Trophoblast cell (in vitro differentiated cells and primary cell): Measurements from ENCODE around the gene ACKR1.

Experiments
- DNase-seq, 2 donors: peaks; one replicate each; pipeline ENCODE4 v3.0.0-alpha.2; 2016
- H2AFZ ChIP-seq: 2 replicates; pipeline ENCODE4 v1.6.1; 2013; ENCODE audit warnings: low read length, moderate library complexity, mild to moderate bottlenecking; ENCODE audit not compliant: insufficient read depth, poor library complexity
- H2AK5ac ChIP-seq: 2 replicates; pipeline ENCODE4 v1.6.1; 2013; ENCODE audit warnings: mild to moderate bottlenecking, low read length
- H2BK120ac ChIP-seq: 2 replicates; pipeline ENCODE4 v1.6.1; 2013; ENCODE audit warnings: low read length, mild to moderate bottlenecking, moderate library complexity; ENCODE audit not compliant: insufficient read depth, poor library complexity
- H2BK12ac ChIP-seq: 2 replicates; pipeline ENCODE4 v1.6.1; 2013; ENCODE audit warnings: mild to moderate bottlenecking, low read length, moderate library complexity
- H2BK5ac ChIP-seq: 2 replicates; pipeline ENCODE4 v1.6.1; 2013; ENCODE audit warnings: low read length, low read depth, moderate library complexity, mild to moderate bottlenecking; ENCODE audit not compliant: poor library complexity
- H3K14ac ChIP-seq: 2 replicates; pipeline ENCODE4 v1.6.1; 2013; ENCODE audit warnings: mild to moderate bottlenecking, low read length
- H3K18ac ChIP-seq: 2 replicates; pipeline ENCODE4 v1.6.1; 2013; ENCODE audit warnings: mild to moderate bottlenecking, low read length
- H3K23ac ChIP-seq: 2 replicates; pipeline ENCODE4 v1.6.1; 2013; ENCODE audit warnings: low read length
- H3K27ac ChIP-seq: 2 replicates; pipeline ENCODE4 v1.5.1; 2013; ENCODE audit warnings: low read depth, mild to moderate bottlenecking, inconsistent platforms, low read length, moderate library complexity
- H3K27me3 ChIP-seq: 2 replicates; pipeline ENCODE4 v1.6.1; 2013; ENCODE audit warnings: inconsistent platforms, mild to moderate bottlenecking, low read length, moderate library complexity; ENCODE audit not compliant: insufficient read depth
- H3K36me3 ChIP-seq, 2 experiments: 1 replicate in 1 of 2; 2 replicates in 1 of 2; pipeline ENCODE4 v1.6.1; 2013; ENCODE audit warnings: low read length in 2 of 2, mild to moderate bottlenecking in 2 of 2, moderate library complexity in 1 of 2; ENCODE audit not compliant: insufficient read depth in 2 of 2, control insufficient read depth in 1 of 2
- H3K4ac ChIP-seq: 2 replicates; pipeline ENCODE4 v1.6.1; 2013; ENCODE audit warnings: low read depth, mild to moderate bottlenecking, low read length, moderate library complexity
- H3K4me1 ChIP-seq, 2 experiments: 1 replicate in 1 of 2; 2 replicates in 1 of 2; pipeline ENCODE4 v1.6.1; 2013; ENCODE audit warnings: low read length in 2 of 2, mild to moderate bottlenecking in 2 of 2, moderate library complexity in 1 of 2; ENCODE audit not compliant: insufficient read depth in 2 of 2, control insufficient read depth in 1 of 2
- H3K4me2 ChIP-seq: 2 replicates; pipeline ENCODE4 v1.6.1; 2013; ENCODE audit warnings: inconsistent platforms, mild to moderate bottlenecking, low read length, moderate library complexity
- H3K4me3 ChIP-seq: 2 replicates; pipeline ENCODE4 v1.5.1; 2013; ENCODE audit warnings: mild to moderate bottlenecking, low read depth, low read length, inconsistent platforms
- H3K79me1 ChIP-seq: one replicate; pipeline ENCODE4 v1.6.1; 2013; ENCODE audit warnings: low read length
- H3K79me2 ChIP-seq: 2 replicates; pipeline ENCODE4 v1.6.1; 2013; ENCODE audit warnings: low read length, mild to moderate bottlenecking; ENCODE audit not compliant: control insufficient read depth, insufficient read depth, poor library complexity
- H3K9ac ChIP-seq: 2 replicates; pipeline ENCODE4 v1.6.1; 2013; ENCODE audit warnings: mild to moderate bottlenecking, low read length
- H3K9me3 ChIP-seq: 2 replicates; pipeline ENCODE4 v1.6.1; 2013; ENCODE audit warnings: low read depth, mild to moderate bottlenecking, control low read depth, inconsistent platforms, low read length; ENCODE audit not compliant: insufficient read depth
- H4K12ac ChIP-seq: 2 replicates; pipeline ENCODE4 v1.6.1; 2013; ENCODE audit warnings: low read depth, mild to moderate bottlenecking, low read length, moderate library complexity
- H4K8ac ChIP-seq: 2 replicates; pipeline ENCODE4 v1.6.1; 2013; ENCODE audit warnings: low read depth, mild to moderate bottlenecking, low read length, moderate library complexity
- H4K91ac ChIP-seq: one replicate; pipeline ENCODE4 v1.6.1; 2013; ENCODE audit warnings: low read depth, mild to moderate bottlenecking, low read length, moderate library complexity
- WGBS: extraction: QIAGEN DNeasy Blood & Tissue Kit; methylation state at CpG from one replicate; pipeline ENCODE4 v1.1.7; 2013; ENCODE audit warnings: missing lambda C conversion rate; ENCODE audit not compliant: insufficient read length, insufficient coverage; ENCODE audit errors: extremely low coverage; 5-methylcytosine and 5-hydroxymethylcytosine counted together

Gene ACKR1

DNA sequence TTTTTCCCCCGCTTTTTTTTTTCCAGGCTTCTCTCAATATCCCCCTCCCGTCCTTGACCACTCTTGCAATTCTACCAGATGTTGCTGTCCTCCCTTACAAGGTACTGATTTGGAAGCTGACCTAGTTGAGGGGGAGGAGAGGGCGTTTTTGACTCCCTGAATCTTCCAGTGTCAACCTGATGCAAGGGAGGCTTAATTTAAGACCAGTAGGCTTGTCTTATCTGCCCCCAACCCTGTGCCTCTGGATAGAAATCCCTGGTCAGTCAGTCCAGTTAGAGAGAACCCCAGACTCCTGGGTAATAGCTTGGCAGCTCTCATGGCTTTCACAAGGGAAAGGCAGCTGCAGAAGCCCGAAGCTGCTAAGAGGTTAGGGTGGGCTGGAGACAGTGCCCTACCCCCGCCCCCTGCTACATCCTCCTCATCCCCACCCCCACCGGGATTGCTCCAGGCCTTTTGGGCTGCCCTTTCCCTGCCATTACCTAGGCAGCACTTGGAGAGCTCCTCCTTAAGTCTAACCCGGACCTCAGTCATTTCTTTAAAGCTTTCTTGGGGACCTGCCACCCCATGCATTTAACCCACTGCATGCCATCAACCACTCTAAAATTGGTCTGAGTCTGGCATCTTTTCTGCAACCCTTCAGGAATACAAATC is 3.6 kb downstream of the ACKR1 start:
- WGBS: no CpG with 5 or more reads among the region's 7 CpGs
- no peak overlapping the region for H3K9ac ChIP-seq
- no peaks in the 10 kb centered on the region for H3K4me1 ChIP-seq
- DNase-seq: no peak
- no peak overlapping the region for H3K4me3 ChIP-seq
- H2BK12ac ChIP-seq: no peak overlapping the region
- no peaks in the 10 kb centered on the region for H3K79me1 ChIP-seq
- H3K36me3 ChIP-seq: no peaks in the 10 kb centered on the region
- no peak overlapping the region for H3K27ac ChIP-seq
- H3K4me2 ChIP-seq: no peak overlapping the region
- H3K9me3 ChIP-seq: peaks cover 1% of the 10 kb centered on the region
- H3K23ac ChIP-seq: no peak overlapping the region
- H3K4ac ChIP-seq: no peak overlapping the region
- no peaks in the 10 kb centered on the region for H3K79me2 ChIP-seq
- H2BK5ac ChIP-seq: no peak overlapping the region
- H3K27me3 ChIP-seq: no peaks in the 10 kb centered on the region
- H4K8ac ChIP-seq: no peak overlapping the region
- no peak overlapping the region for H2BK120ac ChIP-seq
- H2AFZ ChIP-seq: no peak overlapping the region
- H3K14ac ChIP-seq: no peak overlapping the region
- no peak overlapping the region for H4K12ac ChIP-seq
- H2AK5ac ChIP-seq: no peak overlapping the region
- no peak overlapping the region for H4K91ac ChIP-seq
- no peak overlapping the region for H3K18ac ChIP-seq

DNA sequence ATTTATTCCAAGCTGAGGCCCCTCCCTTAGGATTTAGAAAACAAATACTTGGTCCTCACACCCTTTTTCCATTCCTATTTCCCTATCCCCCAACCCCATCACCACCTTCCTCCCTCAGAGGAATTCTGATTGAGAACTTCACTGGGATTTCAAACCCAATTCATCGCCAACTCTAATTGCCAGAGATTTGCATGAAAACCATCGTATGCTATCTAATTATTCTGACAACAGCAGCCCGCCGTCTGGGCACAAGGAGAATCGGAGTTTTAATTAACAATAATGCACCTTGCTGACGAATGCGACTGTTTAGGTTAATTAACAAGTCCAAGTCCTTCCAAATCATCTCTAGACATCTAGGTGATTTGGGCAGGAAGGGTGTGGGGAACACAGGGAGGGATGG is 4.4 kb downstream of the ACKR1 start:
- Histone ChIP-seq H3K4ac (no peak overlapping the region), H2AFZ (no peak overlapping the region), H2BK12ac (no peak overlapping the region), H2AK5ac (no peak overlapping the region), H4K8ac (no peak overlapping the region), H3K79me1 (no peaks in the 10 kb centered on the region), H3K79me2 (no peaks in the 10 kb centered on the region), H3K9ac (no peak overlapping the region), H3K27me3 (no peaks in the 10 kb centered on the region), H2BK5ac (no peak overlapping the region), H3K18ac (no peak overlapping the region), H3K4me3 (no peak overlapping the region), H3K4me2 (no peak overlapping the region), H4K91ac (no peak overlapping the region), H3K23ac (no peak overlapping the region), H3K36me3 (no peaks in the 10 kb centered on the region), H3K4me1 (no peaks in the 10 kb centered on the region), H4K12ac (no peak overlapping the region), H3K14ac (no peak overlapping the region), H3K27ac (no peak overlapping the region), H2BK120ac (no peak overlapping the region), H3K9me3 (peaks cover 1% of the 10 kb centered on the region)
- WGBS: no CpG with 5 or more reads among the region's 7 CpGs
- no peak for DNase-seq

DNA sequence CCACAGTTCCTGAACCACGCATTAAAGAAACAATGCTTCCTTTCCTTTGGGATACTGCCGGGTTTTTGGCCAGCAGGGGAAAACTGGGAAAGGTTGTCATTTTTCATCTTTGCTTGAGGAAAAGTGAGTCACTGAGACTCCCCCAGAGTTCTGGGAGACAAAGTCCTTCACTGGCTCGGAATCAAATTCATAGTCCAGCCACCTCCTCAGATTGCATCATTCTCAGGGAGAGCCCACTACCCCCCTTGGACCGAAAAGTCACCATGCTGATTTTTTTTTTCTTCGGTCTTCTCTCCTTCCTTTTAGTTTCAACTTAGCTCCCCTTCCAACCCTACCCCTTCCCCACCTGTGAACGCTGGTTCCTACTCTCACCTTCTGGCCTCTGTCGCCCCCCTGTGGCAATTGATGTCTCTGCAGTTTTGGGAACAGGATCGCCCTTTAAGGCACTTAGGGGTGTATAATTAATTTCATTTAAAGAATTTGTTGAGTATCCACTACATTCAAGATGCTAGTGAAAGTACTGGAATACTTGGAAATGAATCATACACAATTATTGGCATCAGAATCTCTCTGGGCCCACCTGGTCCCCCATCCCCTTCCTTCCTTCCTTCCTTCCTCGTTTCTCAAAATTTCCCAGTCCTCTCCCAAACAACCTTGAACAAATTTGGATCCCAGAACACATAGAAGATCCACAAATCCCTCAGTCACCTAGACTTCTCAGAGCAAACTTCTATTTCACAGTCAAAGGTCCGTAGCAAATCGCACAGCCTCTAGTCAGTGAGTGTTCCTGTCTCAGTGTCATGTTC is 6.9 kb downstream of the ACKR1 start:
- no peak overlapping the region for H2AFZ ChIP-seq
- H3K79me1 ChIP-seq: no peaks in the 10 kb centered on the region
- H3K27me3 ChIP-seq: no peaks in the 10 kb centered on the region
- H2AK5ac ChIP-seq: no peak overlapping the region
- H4K12ac ChIP-seq: no peak overlapping the region
- no peaks in the 10 kb centered on the region for H3K9me3 ChIP-seq
- no peak overlapping the region for H4K91ac ChIP-seq
- no peak overlapping the region for H2BK120ac ChIP-seq
- no peak overlapping the region for H3K9ac ChIP-seq
- H3K79me2 ChIP-seq: no peaks in the 10 kb centered on the region
- H3K14ac ChIP-seq: no peak overlapping the region
- no peak overlapping the region for H3K4me2 ChIP-seq
- H3K27ac ChIP-seq: no peak overlapping the region
- H3K23ac ChIP-seq: no peak overlapping the region
- peak in 1 of 2 donors; percentile 62 for DNase-seq
- H4K8ac ChIP-seq: no peak overlapping the region
- H2BK12ac ChIP-seq: no peak overlapping the region
- H2BK5ac ChIP-seq: no peak overlapping the region
- H3K36me3 ChIP-seq: no peaks in the 10 kb centered on the region
- no CpG with 5 or more reads among the region's 11 CpGs for WGBS
- no peak overlapping the region for H3K18ac ChIP-seq
- H3K4me1 ChIP-seq: no peaks in the 10 kb centered on the region
- H3K4ac ChIP-seq: no peak overlapping the region
- no peak overlapping the region for H3K4me3 ChIP-seq

DNA sequence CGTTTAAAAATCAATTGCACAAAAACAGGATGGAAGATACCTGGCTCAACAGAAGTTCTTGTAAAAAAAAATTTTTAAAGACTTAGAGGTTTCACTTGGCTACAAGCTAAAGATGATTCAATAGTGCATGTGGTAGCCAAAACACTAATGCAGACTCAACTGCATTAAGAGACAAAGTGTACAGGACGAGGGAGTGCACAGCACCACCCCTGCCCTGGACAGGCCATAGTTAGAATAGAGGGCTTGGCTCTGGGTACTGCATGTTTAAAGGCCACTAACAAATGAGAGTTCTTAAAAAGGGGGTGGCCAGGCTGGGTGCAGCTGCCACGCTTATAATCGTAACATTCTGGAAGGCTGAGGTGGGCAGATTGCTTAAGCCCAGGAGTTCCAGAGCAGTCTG is 7.9 kb downstream of the ACKR1 start:
- no peaks in the 10 kb centered on the region for H3K79me2 ChIP-seq
- H3K4me3 ChIP-seq: no peak overlapping the region
- no peaks in the 10 kb centered on the region for H3K4me1 ChIP-seq
- H4K8ac ChIP-seq: no peak overlapping the region
- no peaks in the 10 kb centered on the region for H3K9me3 ChIP-seq
- no peak overlapping the region for H2AK5ac ChIP-seq
- H3K27me3 ChIP-seq: no peaks in the 10 kb centered on the region
- H3K36me3 ChIP-seq: no peaks in the 10 kb centered on the region
- WGBS: no CpG with 5 or more reads among the region's 4 CpGs
- no peaks in the 10 kb centered on the region for H3K79me1 ChIP-seq
- no peak overlapping the region for H3K14ac ChIP-seq
- no peak overlapping the region for H2AFZ ChIP-seq
- no peak overlapping the region for H3K4ac ChIP-seq
- no peak for DNase-seq
- H3K18ac ChIP-seq: no peak overlapping the region
- H3K27ac ChIP-seq: no peak overlapping the region
- H3K23ac ChIP-seq: no peak overlapping the region
- no peak overlapping the region for H2BK5ac ChIP-seq
- H3K4me2 ChIP-seq: no peak overlapping the region
- H4K91ac ChIP-seq: no peak overlapping the region
- H4K12ac ChIP-seq: no peak overlapping the region
- H2BK120ac ChIP-seq: no peak overlapping the region
- no peak overlapping the region for H3K9ac ChIP-seq
- no peak overlapping the region for H2BK12ac ChIP-seq
